HCT116 (cell line): Measurements from ENCODE around the gene GRB7. TPM values are rescaled to one million over a fixed set of nuclear protein-coding genes. Genes with fewer than 3 reads are reported as not detected.

ENCODE experiments used
- ATAC-seq: fragments of 200-7000 bp; cut with Tn5 transposase; 2 replicates; pipeline ENCODE4 v1.9.1; 2020; ENCODE audit warnings: mild to moderate bottlenecking, moderate library complexity
- BruUV-seq: library from RNA; stranded (reverse); fragments of 400-500 nt; replicated peaks from 2 replicates; lab custom pipeline; 2021; lab: Mats Ljungman, UMichigan
- CTCF ChIA-PET: fragments of 300-600 bp; sonication (Branson Sonifier 250); formaldehyde crosslinking; loops from one replicate; lab custom pipeline; 2021; ENCODE audit warnings: antibody characterized with exemption; lab: Charles Lee
- POLR2A ChIA-PET: fragments of 300-600, 350-600 bp; sonication (Branson Sonifier 250); formaldehyde crosslinking; loops from one replicate; lab custom pipeline; 2021; ENCODE audit warnings: antibody characterized with exemption; lab: Charles Lee
- RAD21 ChIA-PET, 2 experiments: fragments of 300-600 bp; sonication (Branson Sonifier 250); formaldehyde crosslinking; loops; one replicate each; lab custom pipeline; 2023; ENCODE audit warnings: low total read pairs in 2 of 2; ENCODE audit not compliant: uncharacterized antibody in 2 of 2, unreplicated experiment in 2 of 2, low non-redundant PET in 1 of 2; lab: Charles Lee
- DNase-seq: peaks from one replicate; pipeline ENCODE4 v3.0.0-alpha.2; 2010; ENCODE audit warnings: low read depth, low spot score
- H2AFZ ChIP-seq: fragments of 200-600 bp; shearing (Covaris generic), sonication (generic); 2 replicates; pipeline ENCODE4 v1.6.1; 2017; ENCODE audit warnings: low read depth, mixed run types, mixed read lengths, antibody characterized with exemption, low read length; ENCODE audit not compliant: poor library complexity, severe bottlenecking
- H3K27ac ChIP-seq: 2 replicates; pipeline ENCODE4 v1.5.1; 2012; ENCODE audit warnings: low read depth, low read length
- H3K27me3 ChIP-seq: fragments of 200-600 bp; sonication (generic); 2 replicates; pipeline ENCODE4 v1.6.1; 2016; ENCODE audit warnings: mixed run types, low read length, mixed read lengths; ENCODE audit not compliant: insufficient read depth
- H3K36me3 ChIP-seq, 2 experiments: fragments of 200-500 bp in 1 of 2; fragments of 200-600 bp in 1 of 2; sonication (Bioruptor generic) in 1 of 2; sonication (generic) in 1 of 2; 2 replicates each; pipeline versions ENCODE4 v1.5.1 to v1.6.1; 2014 to 2016; ENCODE audit warnings: low read length in 2 of 2, inconsistent platforms in 1 of 2, mixed read lengths in 1 of 2, mixed run types in 1 of 2; ENCODE audit not compliant: insufficient read depth in 2 of 2, control insufficient read depth in 1 of 2
- H3K4me1 ChIP-seq, 2 experiments: fragments of 200-600 bp in 1 of 2; sonication (generic) in 1 of 2; 2 replicates each; pipeline versions ENCODE4 v1.5.1 to v1.6.1; 2012 to 2017; ENCODE audit warnings: low read length in 2 of 2, inconsistent platforms in 1 of 2, mild to moderate bottlenecking in 1 of 2, mixed read lengths in 1 of 2, mixed run types in 1 of 2, moderate library complexity in 1 of 2; ENCODE audit not compliant: insufficient read depth in 2 of 2, control insufficient read depth in 1 of 2
- H3K4me2 ChIP-seq: fragments of 200-600 bp; sonication (generic); 2 replicates; pipeline ENCODE4 v1.6.1; 2017; ENCODE audit warnings: mixed run types, low read length, mixed read lengths
- H3K4me3 ChIP-seq, 2 experiments: fragments of 200-600 bp in 1 of 2; sonication (generic) in 1 of 2; replicated peaks in 1 of 2; 2 replicates each; pipeline ENCODE4 v1.5.1; 2011 to 2016; ENCODE audit warnings: low read length in 2 of 2, control low read depth in 1 of 2, low read depth in 1 of 2, mild to moderate bottlenecking in 1 of 2, mixed read lengths in 1 of 2, mixed run types in 1 of 2
- H3K79me2 ChIP-seq: fragments of 200-600 bp; sonication (generic); 2 replicates; pipeline ENCODE4 v1.6.1; 2017; ENCODE audit warnings: mild to moderate bottlenecking, mixed run types, low read length, moderate library complexity, mixed read lengths; ENCODE audit not compliant: insufficient read depth
- H3K9ac ChIP-seq: fragments of 200-600 bp; sonication (generic); 2 replicates; pipeline ENCODE4 v1.6.1; 2016; ENCODE audit warnings: low read length, mixed read lengths
- H3K9me2 ChIP-seq: fragments of 200-600 bp; sonication (generic), shearing (Covaris generic); 2 replicates; pipeline ENCODE4 v1.6.1; 2017; ENCODE audit warnings: mixed run types, mild to moderate bottlenecking, moderate library complexity; ENCODE audit not compliant: insufficient read depth
- H3K9me3 ChIP-seq, 2 experiments: fragments of 200-500 bp in 1 of 2; fragments of 200-600 bp in 1 of 2; sonication (Bioruptor generic) in 1 of 2; sonication (generic) in 1 of 2; 2 replicates each; pipeline ENCODE4 v1.6.1; 2014 to 2017; ENCODE audit warnings: low read length in 2 of 2, mixed read lengths in 2 of 2, inconsistent platforms in 1 of 2, low read depth in 1 of 2, mild to moderate bottlenecking in 1 of 2, mixed run types in 1 of 2, moderate library complexity in 1 of 2; ENCODE audit not compliant: control insufficient read depth in 1 of 2, insufficient read depth in 1 of 2
- H4K20me1 ChIP-seq: fragments of 200-600 bp; sonication (generic), shearing (Covaris generic); 2 replicates; pipeline ENCODE4 v1.6.1; 2017; ENCODE audit warnings: mixed run types, mild to moderate bottlenecking, moderate library complexity; ENCODE audit not compliant: insufficient read depth
- ATF3 ChIP-seq: IDR thresholded peaks from 2 replicates; pipeline ENCODE4 v1.6.1; 2012
- EGR1 ChIP-seq: IDR thresholded peaks from 2 replicates; pipeline ENCODE4 v1.6.1; 2012; ENCODE audit warnings: low read depth
- ELF1 ChIP-seq: IDR thresholded peaks from 2 replicates; pipeline ENCODE4 v1.6.1; 2012; ENCODE audit warnings: low read depth, borderline replicate concordance
- EZH2phosphoT487 ChIP-seq: fragments of 200-600 bp; IDR thresholded peaks from 2 replicates; pipeline ENCODE4 v1.6.1; 2018; ENCODE audit warnings: antibody characterized with exemption, borderline replicate concordance
- FOSL1 ChIP-seq: IDR thresholded peaks from 2 replicates; pipeline ENCODE4 v1.6.1; 2012; ENCODE audit warnings: low read depth
- JUND ChIP-seq: IDR thresholded peaks from 2 replicates; pipeline ENCODE4 v1.6.1; 2012
- MAX ChIP-seq: IDR thresholded peaks from 2 replicates; pipeline ENCODE4 v1.6.1; 2012
- POLR2AphosphoS5 ChIP-seq: IDR thresholded peaks from 2 replicates; pipeline ENCODE4 v1.6.1; 2011; ENCODE audit warnings: mild to moderate bottlenecking, low read depth, low read length, moderate library complexity
- RAD21 ChIP-seq: IDR thresholded peaks from 2 replicates; pipeline ENCODE4 v1.6.1; 2012; ENCODE audit warnings: low read depth, mild to moderate bottlenecking
- REST ChIP-seq: IDR thresholded peaks from 2 replicates; pipeline ENCODE4 v1.6.1; 2012; ENCODE audit warnings: low read depth
- SIN3A ChIP-seq: IDR thresholded peaks from 2 replicates; pipeline ENCODE4 v1.6.1; 2012; ENCODE audit warnings: low read depth
- SP1 ChIP-seq: IDR thresholded peaks from 2 replicates; pipeline ENCODE4 v1.6.1; 2012; ENCODE audit warnings: low read depth
- SRF ChIP-seq: IDR thresholded peaks from 2 replicates; pipeline ENCODE4 v1.6.1; 2012; ENCODE audit warnings: low read depth
- TCF7L2 ChIP-seq: IDR thresholded peaks from 2 replicates; pipeline ENCODE4 v1.7.0; 2011; ENCODE audit warnings: borderline replicate concordance, inconsistent platforms; ENCODE audit not compliant: insufficient read depth, insufficient read length; ENCODE audit errors: extremely low read depth
- YY1 ChIP-seq: IDR thresholded peaks from 2 replicates; pipeline ENCODE4 v1.6.1; 2011; ENCODE audit warnings: low read length, low read depth, moderate library complexity, mild to moderate bottlenecking; ENCODE audit not compliant: insufficient replicate concordance; ENCODE audit errors: extremely low read depth
- ZBTB33 ChIP-seq: IDR thresholded peaks from 2 replicates; pipeline ENCODE4 v1.6.1; 2011; ENCODE audit warnings: mild to moderate bottlenecking, low read length, moderate library complexity; ENCODE audit not compliant: insufficient replicate concordance; ENCODE audit errors: extremely low read depth
- intact Hi-C: fragments of 100-400 bp; cut with micrococcal nuclease; formaldehyde crosslinking; loops from 2 replicates; pipeline ENCODE4 v1.10.0; 2022
- total RNA-seq: library from RNA; stranded (reverse); gene quantifications from one replicate; pipeline ENCODE4 v1.2.1, GENCODE V29; 2021; ENCODE audit not compliant: unreplicated experiment

Gene GRB7
- total RNA-seq, 1 experiment from 2014 or later: 51.9 TPM

GRCh38 chr17:39705786-39706348 is 31.9 kb upstream of the GRB7 start (continued):
- TF ChIP-seq EGR1 (no peak), ATF3 (no peak), SIN3A (no peak)

GRCh38 chr17:39706383-39706782 is 31.4 kb upstream of the GRB7 start:
- H3K9ac ChIP-seq: peak overlapping the region; percentile 53; the same call in 1 of the 2 replicates
- POLR2A ChIA-PET: no interaction called here
- TF ChIP-seq RAD21 (no peak), JUND (no peak), MAX (no peak), EGR1 (no peak), SRF (no peak), REST (no peak), TCF7L2 (no peak), FOSL1 (no peak), POLR2AphosphoS5 (no peak), ZBTB33 (no peak), ELF1 (no peak), SP1 (no peak), EZH2phosphoT487 (no peak), YY1 (no peak)
- TF ChIP-seq, all 23 proteins: peak for 0
- Histone ChIP-seq H3K79me2 (peaks cover 50% of the 10 kb centered on the region), H3K9me2 (no peaks in the 10 kb centered on the region), H3K4me3 (no peak overlapping the region; a peak in 1 of 4 replicates), H3K9me3 (no peaks in the 10 kb centered on the region), H2AFZ (no peak overlapping the region), H3K4me2 (peak overlapping the region; percentile 82), H3K36me3 (peaks cover 4 to 19% of the 10 kb centered on the region in 2 experiments; a peak in 2 of 4 replicates), H3K27ac (peak overlapping the region; percentile 61), H4K20me1 (no peaks in the 10 kb centered on the region), H3K4me1 (peaks cover 32 to 47% of the 10 kb centered on the region in 2 experiments), H3K27me3 (no peaks in the 10 kb centered on the region)
- DNase-seq: no peak
- BruUV-seq: no TSS peak
- ChIA-PET RAD21 (no interaction called here), CTCF (interaction anchor here (1.2 kb wide), 1 partner anchor 85 kb away, joined by 3 read pairs; no protein-coding TSS in a partner anchor)
- no peak for ATAC-seq
- intact Hi-C loops: no loop called here
